ENCODE measurements around the gene NANOS1.

- TF ChIP-seq CTCF (conservative IDR thresholded peaks at IDR 0.05; ENCODE audit: low read length) (no peak), EZH2phosphoT487 (IDR thresholded peaks at IDR 0.05; ENCODE audit: borderline replicate concordance, low read depth, low read length) (no peak)
Observed at GRCh38 chr10:119023553-119023868, 6.0 kb upstream of the NANOS1 start.

Data from OCI-LY7 (cell line).